ENCODE measurements around the gene LRRC43.

Gene LRRC43

GRCh38 chr12:122190842-122191668, 8.1 kb downstream of the LRRC43 start:
- TF ChIP-seq CTCF (conservative IDR thresholded peaks at IDR 0.05; ENCODE audit: control insufficient read depth, insufficient read depth, low read depth, low read length), result peak; percentile 87
- no peak overlapping the region for H3K4me3 ChIP-seq (ENCODE audit: control insufficient read depth, low read depth, low read length)
- peak; percentile 64 for DNase-seq (ENCODE audit: low read depth)

- DNase-seq (ENCODE audit: low read depth), result no peak
- H3K4me3 ChIP-seq (ENCODE audit: control insufficient read depth, low read depth, low read length), result no peak overlapping the region
- no peak for TF ChIP-seq CTCF (conservative IDR thresholded peaks at IDR 0.05; ENCODE audit: control insufficient read depth, insufficient read depth, low read depth, low read length)
Measured at GRCh38 chr12:122192441-122192840, 9.5 kb downstream of the LRRC43 start.

GRCh38 chr12:122194804-122195203, 11.9 kb downstream of the LRRC43 start:
- TF ChIP-seq CTCF (conservative IDR thresholded peaks at IDR 0.05; ENCODE audit: control insufficient read depth, insufficient read depth, low read depth, low read length), result no peak
- DNase-seq (ENCODE audit: low read depth), result no peak
- no peak overlapping the region for H3K4me3 ChIP-seq (ENCODE audit: control insufficient read depth, low read depth, low read length)

- H3K4me3 ChIP-seq (ENCODE audit: control insufficient read depth, low read depth, low read length), result no peak overlapping the region
- DNase-seq (ENCODE audit: low read depth), result no peak
- no peak for TF ChIP-seq CTCF (conservative IDR thresholded peaks at IDR 0.05; ENCODE audit: control insufficient read depth, insufficient read depth, low read depth, low read length)
Measured at GRCh38 chr12:122195405-122195804, 12.5 kb downstream of the LRRC43 start.

- no peak for TF ChIP-seq CTCF (conservative IDR thresholded peaks at IDR 0.05; ENCODE audit: control insufficient read depth, insufficient read depth, low read depth, low read length)
- no peak overlapping the region for H3K4me3 ChIP-seq (ENCODE audit: control insufficient read depth, low read depth, low read length)
- DNase-seq (ENCODE audit: low read depth), result no peak
Measured at GRCh38 chr12:122197612-122197966, 14.7 kb downstream of the LRRC43 start.

- H3K4me3 ChIP-seq (ENCODE audit: control insufficient read depth, low read depth, low read length), result no peak overlapping the region
- no peak for DNase-seq (ENCODE audit: low read depth)
- TF ChIP-seq CTCF (conservative IDR thresholded peaks at IDR 0.05; ENCODE audit: control insufficient read depth, insufficient read depth, low read depth, low read length), result no peak
Measured at GRCh38 chr12:122199484-122200355, 16.8 kb downstream of the LRRC43 start.
